HL-60 (cell line): Measurements from ENCODE around the gene C12orf56.

ENCODE experiments used
- DNase-seq, 2 experiments: peaks; one replicate each; pipeline ENCODE4 v3.0.0-alpha.2; 2010 to 2020; ENCODE audit warnings: low read depth in 1 of 2, low spot score in 1 of 2
- H3K27ac ChIP-seq: fragments of 250-450 bp; sonication (Bioruptor Pico); replicated peaks from 2 replicates; pipeline ENCODE4 v1.5.1; 2020; ENCODE audit warnings: mild to moderate bottlenecking, moderate library complexity
- H3K27me3 ChIP-seq: fragments of 250-450 bp; sonication (Bioruptor Pico); 2 replicates; pipeline ENCODE4 v1.5.1; 2021; ENCODE audit warnings: mild to moderate bottlenecking, moderate library complexity; ENCODE audit not compliant: insufficient read depth, poor library complexity, severe bottlenecking
- H3K4me3 ChIP-seq: replicated peaks from 2 replicates; pipeline ENCODE4 v1.5.1; 2011; ENCODE audit warnings: mild to moderate bottlenecking, control low read depth, low read length; ENCODE audit not compliant: insufficient read depth
- CTCF ChIP-seq: IDR thresholded peaks from one replicate; pipeline ENCODE4 v1.5.1; 2011; ENCODE audit warnings: low read length, control low read depth, inconsistent platforms; ENCODE audit not compliant: insufficient read depth
- GABPA ChIP-seq: IDR thresholded peaks from 2 replicates; pipeline ENCODE4 v1.6.1; 2012; ENCODE audit warnings: low read depth
- POLR2AphosphoS5 ChIP-seq: IDR thresholded peaks from 2 replicates; pipeline ENCODE4 v1.6.1; 2012; ENCODE audit warnings: low read depth
- REST ChIP-seq: IDR thresholded peaks from 2 replicates; pipeline ENCODE4 v1.6.1; 2012; ENCODE audit warnings: low read depth; ENCODE audit not compliant: insufficient replicate concordance
- SPI1 ChIP-seq: IDR thresholded peaks from 2 replicates; pipeline ENCODE4 v1.6.1; 2012; ENCODE audit warnings: low read depth, mild to moderate bottlenecking, borderline replicate concordance

C12orf56 gene

GRCh38 chr12:64240781-64241180, 149.8 kb downstream of the C12orf56 start:
- no peak for TF ChIP-seq CTCF
- TF ChIP-seq REST, result no peak
- no peak for TF ChIP-seq SPI1
- no peak for TF ChIP-seq POLR2AphosphoS5
- no peak for TF ChIP-seq GABPA
- Histone ChIP-seq H3K27ac (no peak overlapping the region), H3K27me3 (no peaks in the 10 kb centered on the region), H3K4me3 (no peak overlapping the region)
- DNase-seq, result no peak

GRCh38 chr12:64237382-64237781, 153.2 kb downstream of the C12orf56 start:
- no peak for TF ChIP-seq SPI1
- DNase-seq, result no peak
- H3K27ac ChIP-seq, result no peak overlapping the region
- no peaks in the 10 kb centered on the region for H3K27me3 ChIP-seq
- H3K4me3 ChIP-seq, result no peak overlapping the region

- no peak overlapping the region for H3K4me3 ChIP-seq
- no peak for DNase-seq
- no peak overlapping the region for H3K27ac ChIP-seq
- no peaks in the 10 kb centered on the region for H3K27me3 ChIP-seq
- TF ChIP-seq CTCF, result no peak
- no peak for TF ChIP-seq SPI1
- no peak for TF ChIP-seq REST
- no peak for TF ChIP-seq GABPA
- TF ChIP-seq POLR2AphosphoS5, result no peak
Measured at GRCh38 chr12:64236549-64236948, 154.0 kb downstream of the C12orf56 start.

GRCh38 chr12:64232196-64232595, 158.4 kb downstream of the C12orf56 start:
- DNase-seq, result no peak
- Histone ChIP-seq H3K27ac (no peak overlapping the region), H3K4me3 (no peak overlapping the region), H3K27me3 (no peaks in the 10 kb centered on the region)
- TF ChIP-seq SPI1 (no peak), POLR2AphosphoS5 (no peak)

GRCh38 chr12:64229796-64230195, 160.8 kb downstream of the C12orf56 start:
- TF ChIP-seq POLR2AphosphoS5 (no peak), CTCF (no peak), GABPA (no peak), REST (no peak)
- Histone ChIP-seq H3K4me3 (no peak overlapping the region), H3K27ac (no peak overlapping the region), H3K27me3 (no peaks in the 10 kb centered on the region)
- no peak for DNase-seq
